GM18526 (cell line): ENCODE measurements around the gene GALNT17.

Source experiments
- POLR2A ChIP-seq: IDR thresholded peaks from 3 replicates; pipeline ENCODE4 v1.6.1; 2011; ENCODE audit not compliant: insufficient read length; ENCODE audit errors: extremely low read depth

Gene GALNT17

GRCh38 chr7:71718563-71718962 lies 586.6 kb downstream of the GALNT17 start:
- TF ChIP-seq POLR2A: no peak

- TF ChIP-seq POLR2A: no peak
These were observed 589.8 kb downstream of the GALNT17 start for GRCh38 chr7:71721742-71722141.

GRCh38 chr7:71723859-71724258 lies 591.9 kb downstream of the GALNT17 start:
- TF ChIP-seq POLR2A: no peak

- TF ChIP-seq POLR2A: no peak
These were observed 595.4 kb downstream of the GALNT17 start for GRCh38 chr7:71727347-71727746.

GRCh38 chr7:71731740-71732139 lies 599.8 kb downstream of the GALNT17 start:
- TF ChIP-seq POLR2A: no peak

- no peak for TF ChIP-seq POLR2A
These were observed 601.3 kb downstream of the GALNT17 start for GRCh38 chr7:71733107-71733870.

GRCh38 chr7:71735961-71736556 lies 604.1 kb downstream of the GALNT17 start:
- no peak for TF ChIP-seq POLR2A

- no peak for TF ChIP-seq POLR2A
These were observed 607.7 kb downstream of the GALNT17 start for GRCh38 chr7:71739520-71740173.

GRCh38 chr7:71740174-71740560 lies 608.2 kb downstream of the GALNT17 start:
- no peak for TF ChIP-seq POLR2A

- no peak for TF ChIP-seq POLR2A
These were observed 614.1 kb downstream of the GALNT17 start for GRCh38 chr7:71746006-71746405.

GRCh38 chr7:71750290-71750689 lies 618.3 kb downstream of the GALNT17 start:
- no peak for TF ChIP-seq POLR2A

- no peak for TF ChIP-seq POLR2A
These were observed 620.4 kb downstream of the GALNT17 start for GRCh38 chr7:71752171-71752935.

- TF ChIP-seq POLR2A: no peak
These were observed 621.3 kb downstream of the GALNT17 start for GRCh38 chr7:71753236-71753635.

GRCh38 chr7:71753956-71754664 lies 622.2 kb downstream of the GALNT17 start:
- no peak for TF ChIP-seq POLR2A

- no peak for TF ChIP-seq POLR2A
These were observed 622.9 kb downstream of the GALNT17 start for GRCh38 chr7:71754828-71755227.

- no peak for TF ChIP-seq POLR2A
These were observed 629.4 kb downstream of the GALNT17 start for GRCh38 chr7:71761336-71761735.
